Cortex of kidney (tissue), 1 donor: ENCODE measurements around the gene POGLUT3.

Experiments
- DNase-seq: peaks from one replicate; lab custom pipeline; 2025; lab: John Stamatoyannopoulos, UW

The POGLUT3 gene, protein sequence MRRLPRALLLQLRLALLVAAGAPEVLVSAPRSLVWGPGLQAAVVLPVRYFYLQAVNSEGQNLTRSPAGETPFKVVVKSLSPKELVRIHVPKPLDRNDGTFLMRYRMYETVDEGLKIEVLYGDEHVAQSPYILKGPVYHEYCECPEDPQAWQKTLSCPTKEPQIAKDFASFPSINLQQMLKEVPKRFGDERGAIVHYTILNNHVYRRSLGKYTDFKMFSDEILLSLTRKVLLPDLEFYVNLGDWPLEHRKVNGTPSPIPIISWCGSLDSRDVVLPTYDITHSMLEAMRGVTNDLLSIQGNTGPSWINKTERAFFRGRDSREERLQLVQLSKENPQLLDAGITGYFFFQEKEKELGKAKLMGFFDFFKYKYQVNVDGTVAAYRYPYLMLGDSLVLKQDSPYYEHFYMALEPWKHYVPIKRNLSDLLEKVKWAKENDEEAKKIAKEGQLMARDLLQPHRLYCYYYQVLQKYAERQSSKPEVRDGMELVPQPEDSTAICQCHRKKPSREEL

GRCh38 chr11:108498046-108498815, at the start of gene POGLUT3:
TSS of gene POGLUT3 (minus strand) at chr11:108498384. CDS start at chr11:108498366, 18 bp downstream.
- no peak for DNase-seq

DNA sequence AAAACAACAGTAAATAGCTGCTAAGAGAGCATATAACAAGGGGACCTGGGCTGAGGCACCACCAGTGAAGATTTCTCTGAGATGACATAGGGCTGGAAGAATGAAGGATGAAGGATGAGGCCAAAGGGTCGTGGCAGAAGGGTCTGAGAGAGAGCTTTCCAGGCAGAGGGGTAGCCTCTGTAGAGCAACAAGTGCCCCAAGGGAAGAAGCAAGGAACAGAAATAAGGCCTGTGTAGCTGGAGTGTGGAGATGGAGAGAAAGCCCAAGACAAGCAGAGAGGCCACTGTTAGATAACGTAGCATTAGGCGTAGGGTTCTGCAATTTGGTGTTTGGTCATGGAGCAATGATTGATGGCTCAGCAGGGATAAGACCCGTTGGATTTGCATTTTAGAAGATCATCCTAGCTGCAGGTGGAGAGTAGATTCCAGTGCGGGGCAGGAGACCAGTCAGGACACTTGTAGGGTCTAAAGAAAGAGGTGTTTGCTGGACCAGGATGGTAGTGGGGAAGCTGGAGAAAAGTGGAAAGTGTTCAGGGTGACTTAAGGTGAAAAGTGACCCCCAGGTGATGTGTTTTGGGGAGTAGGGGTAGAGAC, 47.8 kb upstream of the POGLUT3 start:
- no peak for DNase-seq

- DNase-seq, result no peak
Measured at GRCh38 chr11:108543316-108543964, 45.3 kb upstream of the POGLUT3 start.

GRCh38 chr11:108541531-108541930, 43.3 kb upstream of the POGLUT3 start:
- no peak for DNase-seq

DNA sequence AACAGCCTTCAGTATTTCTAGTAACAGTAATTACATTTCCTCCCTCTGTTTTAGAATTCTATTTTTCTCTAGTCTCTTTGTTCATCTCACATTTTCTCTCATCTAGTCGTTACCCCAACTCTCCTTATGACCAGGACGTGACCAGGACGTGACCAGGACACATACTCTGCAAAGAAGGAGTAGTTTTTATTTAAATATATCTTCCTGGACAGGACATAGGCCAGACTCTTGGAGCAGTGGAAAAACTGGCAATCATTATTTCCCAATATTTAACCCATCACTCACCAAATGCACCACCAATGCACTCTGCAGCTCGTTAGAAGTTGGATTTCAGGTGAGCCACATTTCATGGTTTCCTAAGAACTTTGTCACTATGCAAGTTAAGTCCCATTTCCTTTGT, 40.3 kb upstream of the POGLUT3 start:
- DNase-seq, result no peak

DNA sequence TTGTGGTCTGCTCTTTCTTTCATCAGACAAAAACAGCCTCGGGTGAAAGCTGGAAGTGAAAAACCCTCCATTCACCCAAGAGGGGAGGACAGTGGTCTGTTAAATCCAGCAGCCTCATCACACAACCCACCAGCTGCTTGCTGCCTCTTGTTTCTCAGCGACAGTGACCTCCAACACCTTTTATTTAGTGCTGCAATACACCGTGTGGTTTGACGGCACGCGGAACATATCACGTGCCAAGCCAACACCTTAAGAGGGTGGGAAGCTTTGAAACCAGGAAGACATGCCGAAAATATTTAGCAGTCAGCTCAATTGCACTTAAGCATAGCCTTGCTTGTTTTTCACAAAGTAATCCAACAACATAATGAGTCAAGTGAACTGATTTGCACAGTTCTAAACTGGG, 39.8 kb upstream of the POGLUT3 start:
- no peak for DNase-seq

DNA sequence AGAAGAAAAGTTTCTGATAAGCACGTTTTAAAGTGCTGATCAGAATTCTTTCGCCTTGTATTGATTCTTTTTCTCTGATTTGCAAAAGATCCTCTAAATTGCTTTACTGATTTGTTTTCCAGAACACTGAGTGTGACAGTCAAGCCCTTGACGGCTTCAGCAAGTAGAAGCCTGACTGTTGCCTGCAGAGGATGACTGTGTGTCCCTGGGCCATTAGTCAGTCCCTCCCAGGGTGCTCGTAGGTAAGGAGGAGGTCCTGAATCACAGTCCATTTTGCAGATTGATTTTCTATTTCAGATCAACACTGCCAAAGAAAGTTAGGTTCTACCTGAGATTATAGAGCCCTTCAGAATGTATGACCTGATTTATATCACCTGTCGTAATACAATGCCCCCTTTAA, 38.6 kb upstream of the POGLUT3 start:
- DNase-seq, result no peak

DNA sequence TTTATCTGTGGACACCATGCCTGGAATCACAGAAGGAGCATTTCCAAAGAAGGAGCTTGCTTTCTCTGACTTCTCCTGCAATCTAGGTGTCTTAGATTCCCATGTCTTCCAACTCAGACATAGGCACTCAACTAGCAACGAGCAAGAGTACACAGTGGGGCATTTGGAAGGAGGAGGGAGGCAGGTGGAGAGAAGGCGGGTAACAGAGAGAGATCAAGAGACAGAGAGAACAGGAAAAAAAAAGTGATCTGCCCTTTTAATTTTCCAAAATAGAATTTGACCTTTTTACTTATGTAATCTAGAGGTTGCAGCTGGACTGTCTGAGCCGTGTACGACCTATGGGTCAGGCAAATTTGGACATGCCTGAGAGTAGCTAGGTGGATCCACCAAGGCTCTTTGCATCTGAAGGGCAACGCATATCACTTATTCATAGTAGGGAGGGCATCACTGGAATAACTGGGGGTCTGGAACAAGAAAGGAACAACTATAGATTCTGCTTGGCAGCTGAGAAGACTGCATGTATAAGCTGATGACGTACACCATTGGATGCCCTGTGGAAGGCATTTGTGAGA, 37.3 kb upstream of the POGLUT3 start:
- no peak for DNase-seq

DNA sequence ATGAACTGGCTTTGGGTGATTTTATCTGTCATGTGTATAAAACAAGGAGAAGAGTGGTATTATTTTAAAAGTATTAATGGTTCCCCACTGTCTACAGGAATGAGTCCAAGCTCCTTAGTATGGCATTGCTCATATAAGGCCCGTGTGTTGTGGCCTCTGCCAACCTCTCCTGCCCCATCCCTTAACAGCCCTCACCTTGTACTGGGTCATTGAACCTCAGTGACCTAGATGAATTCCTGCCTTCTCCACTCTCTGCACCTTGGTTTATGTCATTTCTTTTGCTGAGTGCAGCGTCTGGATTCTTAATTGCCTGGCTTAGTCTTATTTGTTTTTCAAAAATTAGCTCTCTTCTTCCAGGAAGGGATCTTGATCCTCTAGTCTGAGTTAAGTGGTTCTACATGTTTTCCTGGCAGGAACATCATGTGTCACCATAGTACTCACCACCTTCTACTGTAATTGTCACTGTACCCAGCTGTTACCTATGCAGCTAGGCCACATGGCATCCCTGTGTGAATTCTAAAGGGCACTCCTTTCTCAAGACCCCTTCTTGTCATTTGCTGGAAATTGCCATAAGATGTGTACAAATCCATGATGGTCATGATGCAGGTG, 36.2 kb upstream of the POGLUT3 start:
- no peak for DNase-seq

GRCh38 chr11:108530426-108530825, 32.2 kb upstream of the POGLUT3 start:
- DNase-seq, result no peak

DNA sequence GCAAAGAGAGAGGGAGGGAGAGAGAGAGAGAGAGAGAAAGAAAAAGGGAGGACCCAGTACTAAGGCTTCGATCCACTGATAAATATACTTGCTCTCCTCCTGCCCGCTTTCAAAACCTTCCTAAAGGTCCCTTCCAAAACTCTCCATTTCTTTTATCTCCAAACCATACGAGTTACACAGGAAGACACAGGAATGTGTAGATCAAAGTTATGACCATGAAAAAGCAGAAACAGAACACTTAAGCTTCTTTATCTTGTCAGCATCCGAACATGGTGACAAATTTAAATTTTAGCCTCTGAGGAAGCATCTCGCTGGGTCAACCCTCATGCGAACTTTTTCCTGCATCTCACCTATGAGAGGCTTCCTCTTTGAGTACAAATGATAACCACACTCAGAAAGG, 29.2 kb upstream of the POGLUT3 start:
- DNase-seq, result no peak

DNA sequence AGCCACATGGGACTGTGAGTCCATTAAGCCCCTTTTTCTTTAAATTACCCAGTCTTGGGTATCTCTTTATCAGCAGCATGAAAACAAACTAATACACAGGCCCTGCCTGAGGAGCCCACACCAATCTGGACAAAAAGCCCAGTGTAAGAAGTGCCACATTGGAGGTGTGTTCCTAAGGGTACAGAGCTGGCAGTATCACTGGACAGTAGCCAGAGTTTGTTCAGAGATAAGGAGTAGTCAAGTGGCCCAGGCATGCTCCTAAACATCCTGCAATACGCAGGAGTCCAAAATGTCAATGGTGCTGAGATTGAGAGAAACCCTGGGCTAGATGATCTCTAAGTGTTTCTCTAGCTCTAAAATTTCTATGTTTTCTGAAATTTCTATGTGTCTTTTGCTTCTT, 27.0 kb upstream of the POGLUT3 start:
- no peak for DNase-seq

DNA sequence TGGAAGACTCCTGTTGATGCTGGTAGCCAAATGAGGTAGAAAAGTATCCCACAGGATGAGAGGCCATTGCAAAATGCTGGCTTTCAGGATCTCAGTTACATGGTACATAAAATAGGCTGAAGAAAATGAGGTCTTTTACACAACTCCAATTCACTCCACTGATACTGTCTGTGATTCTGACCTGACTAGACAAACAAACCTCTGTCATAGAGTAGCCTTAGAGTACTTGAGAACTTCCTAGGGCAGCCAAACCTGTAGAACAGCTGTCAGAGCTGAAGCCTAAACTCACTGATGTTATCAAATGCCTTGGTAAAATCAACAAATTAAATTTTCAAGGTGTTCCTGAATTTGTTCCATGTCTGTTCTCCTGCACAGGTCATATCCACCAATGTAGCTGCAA, 26.2 kb upstream of the POGLUT3 start:
- no peak for DNase-seq

GRCh38 chr11:108522318-108522717, 24.1 kb upstream of the POGLUT3 start:
- no peak for DNase-seq

GRCh38 chr11:108518581-108518980, 20.4 kb upstream of the POGLUT3 start:
- DNase-seq, result no peak

DNA sequence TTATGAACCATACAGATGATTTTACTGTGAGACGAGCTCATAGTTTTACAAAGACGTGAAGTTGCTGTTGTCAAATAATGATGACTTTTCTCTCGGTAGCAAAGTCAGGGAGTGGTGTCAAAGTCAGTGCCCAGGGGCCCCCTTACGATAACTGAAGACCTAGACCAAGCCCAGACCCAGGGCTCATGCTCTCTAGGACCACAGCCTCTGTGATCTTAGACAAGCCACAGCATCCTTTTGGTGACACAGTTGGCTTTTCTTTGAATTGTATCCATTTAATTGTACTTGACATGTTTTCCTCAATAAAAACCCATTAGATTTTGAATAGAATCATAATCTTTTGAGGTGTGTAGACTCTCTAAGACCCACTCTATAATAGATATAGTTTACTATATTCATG, 17.9 kb upstream of the POGLUT3 start:
- no peak for DNase-seq

DNA sequence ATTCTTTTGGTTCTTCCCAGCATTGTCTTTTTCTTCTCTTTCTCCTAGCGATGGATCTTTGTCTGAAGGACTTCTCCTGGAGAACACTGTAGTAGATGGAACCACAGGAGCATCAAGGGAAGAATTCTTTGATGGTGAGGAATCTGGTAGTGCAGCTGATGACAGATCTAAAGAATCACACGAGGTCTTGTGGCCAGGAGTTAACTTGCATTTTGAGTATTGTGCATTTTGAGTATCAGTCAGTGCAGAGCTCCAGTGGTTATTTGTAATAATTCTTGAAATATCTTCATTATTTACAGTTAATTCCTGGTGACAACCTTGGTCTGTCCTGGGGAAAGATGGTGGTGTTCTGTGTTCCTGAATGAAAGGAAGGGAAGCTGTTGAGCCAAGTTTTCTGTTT, 14.5 kb upstream of the POGLUT3 start:
- no peak for DNase-seq

DNA sequence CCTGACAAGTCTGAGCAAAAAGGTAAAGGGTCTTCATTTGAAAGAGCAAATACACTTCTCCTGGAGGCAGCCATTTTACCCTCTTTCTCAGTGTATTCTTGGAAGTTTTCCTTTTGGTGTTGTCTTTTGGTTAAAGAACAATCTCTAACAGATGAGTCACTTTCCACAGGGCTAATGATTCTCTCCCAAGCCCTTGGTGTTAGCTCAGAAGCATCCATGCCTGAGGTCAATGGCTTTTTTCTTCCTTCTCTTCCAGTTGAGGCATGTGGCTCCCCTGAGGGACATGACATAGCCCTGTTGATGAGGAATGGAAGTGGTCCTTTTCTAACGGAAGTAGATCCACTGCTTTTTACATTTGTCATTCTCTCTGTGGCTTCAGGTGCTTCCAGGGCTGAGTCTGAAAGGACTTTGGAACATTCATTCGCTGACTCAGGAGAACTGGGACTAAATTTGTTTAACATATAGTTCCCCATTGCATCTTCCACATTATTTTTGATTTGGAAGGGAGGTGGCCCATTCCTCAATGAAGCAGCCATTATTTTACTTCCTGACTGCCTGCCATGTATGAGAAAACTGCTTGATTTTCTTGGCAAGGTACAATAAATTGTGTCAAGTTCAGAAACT, 13.8 kb upstream of the POGLUT3 start:
- no peak for DNase-seq

- DNase-seq, result no peak
Measured at GRCh38 chr11:108508653-108509593, 10.7 kb upstream of the POGLUT3 start.

GRCh38 chr11:108501396-108501795, 3.2 kb upstream of the POGLUT3 start:
- no peak for DNase-seq
